GM18907 (cell line): ENCODE measurements around the gene ATL3.
"Not testable (repeated sequence)": the region's sequence is repeated elsewhere in the genome, so short reads cannot be mapped to it uniquely, and the experiment has no call there.

Experiments
- ATAC-seq: cut with Tn5 transposase; IDR thresholded peaks from one replicate; pipeline ENCODE4 v1.9.1; 2021; ENCODE audit warnings: mild to moderate bottlenecking, moderate library complexity; ENCODE audit not compliant: unreplicated experiment

Gene ATL3, protein sequence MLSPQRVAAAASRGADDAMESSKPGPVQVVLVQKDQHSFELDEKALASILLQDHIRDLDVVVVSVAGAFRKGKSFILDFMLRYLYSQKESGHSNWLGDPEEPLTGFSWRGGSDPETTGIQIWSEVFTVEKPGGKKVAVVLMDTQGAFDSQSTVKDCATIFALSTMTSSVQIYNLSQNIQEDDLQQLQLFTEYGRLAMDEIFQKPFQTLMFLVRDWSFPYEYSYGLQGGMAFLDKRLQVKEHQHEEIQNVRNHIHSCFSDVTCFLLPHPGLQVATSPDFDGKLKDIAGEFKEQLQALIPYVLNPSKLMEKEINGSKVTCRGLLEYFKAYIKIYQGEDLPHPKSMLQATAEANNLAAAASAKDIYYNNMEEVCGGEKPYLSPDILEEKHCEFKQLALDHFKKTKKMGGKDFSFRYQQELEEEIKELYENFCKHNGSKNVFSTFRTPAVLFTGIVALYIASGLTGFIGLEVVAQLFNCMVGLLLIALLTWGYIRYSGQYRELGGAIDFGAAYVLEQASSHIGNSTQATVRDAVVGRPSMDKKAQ

DNA sequence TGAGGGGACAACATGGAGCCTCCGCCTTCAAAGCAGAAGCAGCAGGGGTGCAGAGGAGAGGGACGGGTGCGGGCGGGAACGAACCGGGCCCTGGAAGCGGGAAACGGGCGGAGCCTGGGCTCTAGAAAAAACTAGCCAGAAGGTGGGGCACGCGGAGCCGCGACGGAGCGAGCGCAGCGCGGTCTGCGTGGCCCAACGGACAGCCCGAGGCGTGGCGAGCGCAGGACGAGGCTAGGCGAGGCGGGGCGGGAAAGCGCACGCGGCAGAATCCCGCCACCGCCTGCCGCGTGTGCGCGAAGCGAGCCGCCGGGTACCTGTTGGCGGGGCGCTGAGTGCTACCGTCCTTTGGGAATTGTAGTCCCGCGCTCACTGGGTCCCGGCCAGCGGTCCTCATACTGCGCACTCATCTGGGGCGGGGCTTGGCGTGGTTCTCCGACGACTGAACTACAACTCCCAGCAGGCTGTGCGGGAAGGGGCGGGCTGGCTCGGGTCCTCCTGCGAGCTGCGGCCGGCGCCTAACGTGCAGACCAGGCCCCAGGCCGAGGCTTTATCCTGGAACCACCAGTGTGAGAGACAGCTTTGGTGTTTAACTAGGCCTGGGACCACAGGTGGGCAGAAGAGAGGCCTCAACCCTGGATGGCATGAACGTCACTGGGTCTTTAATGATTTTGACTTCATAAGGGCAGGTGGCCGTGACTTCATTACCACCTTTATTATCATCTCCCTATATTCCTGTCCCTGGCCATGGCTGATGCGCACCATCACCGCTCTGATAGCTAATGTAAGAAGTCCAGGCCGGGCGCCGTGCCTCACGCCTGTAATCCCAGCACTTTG is at the start of gene ATL3:
ATL3 (minus strand) TSS at position 55 of the 834 bp plus-strand sequence; CDS start at position 14, 41 bp downstream.
- ATAC-seq, result peak; percentile 86

DNA sequence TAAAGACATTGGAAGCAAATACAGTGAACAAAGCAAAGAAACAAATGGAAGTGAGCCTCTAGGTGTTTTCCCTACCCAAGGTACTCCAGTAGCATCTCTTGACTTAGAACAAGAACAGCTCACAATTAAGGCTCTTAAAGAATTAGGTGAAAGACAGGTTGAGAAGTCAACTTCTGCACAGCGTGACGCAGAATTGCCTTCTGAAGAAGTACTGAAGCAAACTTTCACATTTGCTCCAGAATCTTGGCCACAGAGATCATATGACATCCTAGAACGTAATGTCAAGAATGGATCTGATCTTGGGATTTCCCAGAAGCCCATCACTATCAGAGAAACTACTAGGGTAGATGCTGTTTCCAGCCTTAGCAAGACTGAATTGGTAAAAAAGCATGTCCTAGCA is 49.4 kb upstream of the ATL3 start:
- no peak for ATAC-seq

DNA sequence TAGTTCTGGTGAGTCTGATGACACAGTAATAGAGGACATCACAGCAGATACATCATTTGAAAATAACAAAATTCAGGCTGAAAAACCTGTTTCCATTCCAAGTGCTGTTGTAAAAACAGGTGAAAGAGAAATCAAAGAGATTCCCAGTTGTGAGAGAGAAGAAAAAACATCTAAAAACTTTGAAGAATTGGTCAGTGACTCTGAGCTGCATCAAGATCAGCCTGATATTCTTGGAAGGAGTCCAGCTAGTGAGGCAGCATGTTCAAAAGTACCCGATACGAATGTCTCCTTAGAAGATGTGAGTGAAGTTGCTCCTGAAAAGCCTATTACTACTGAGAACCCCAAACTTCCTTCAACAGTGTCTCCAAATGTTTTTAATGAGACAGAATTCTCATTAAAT is 48.8 kb upstream of the ATL3 start:
- ATAC-seq, result no peak

DNA sequence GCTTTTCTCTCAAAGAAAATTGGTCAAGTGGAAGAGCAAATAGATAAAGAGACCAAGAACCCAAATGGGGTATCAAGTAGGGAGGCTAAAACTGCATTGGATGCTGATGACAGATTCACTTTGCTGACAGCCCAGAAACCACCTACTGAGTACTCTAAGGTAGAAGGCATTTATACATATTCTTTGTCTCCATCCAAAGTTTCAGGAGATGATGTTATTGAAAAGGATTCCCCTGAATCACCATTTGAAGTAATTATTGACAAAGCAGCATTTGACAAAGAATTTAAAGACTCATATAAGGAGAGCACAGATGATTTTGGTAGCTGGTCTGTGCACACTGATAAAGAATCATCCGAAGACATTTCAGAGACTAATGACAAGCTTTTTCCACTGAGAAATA is 47.8 kb upstream of the ATL3 start:
- ATAC-seq, result no peak

DNA sequence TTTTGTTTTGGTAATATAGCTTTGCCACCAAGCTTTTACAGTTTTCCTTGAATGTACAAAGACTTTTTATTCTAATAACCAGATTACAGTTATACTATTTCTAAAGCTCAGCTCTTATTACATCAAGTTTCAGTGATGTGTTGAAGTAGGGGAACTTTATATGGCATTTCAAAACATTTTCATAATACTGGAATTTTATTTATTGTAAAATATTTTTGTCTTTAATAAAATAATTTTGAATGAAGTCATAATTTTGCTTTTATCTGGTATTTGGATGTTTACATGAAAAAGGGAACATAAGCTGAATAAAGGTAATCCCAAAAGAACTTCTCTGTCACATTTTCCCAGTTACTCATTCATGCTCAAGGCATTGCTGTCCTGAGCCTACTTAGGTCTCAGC is 44.9 kb upstream of the ATL3 start:
- ATAC-seq, result no peak

DNA sequence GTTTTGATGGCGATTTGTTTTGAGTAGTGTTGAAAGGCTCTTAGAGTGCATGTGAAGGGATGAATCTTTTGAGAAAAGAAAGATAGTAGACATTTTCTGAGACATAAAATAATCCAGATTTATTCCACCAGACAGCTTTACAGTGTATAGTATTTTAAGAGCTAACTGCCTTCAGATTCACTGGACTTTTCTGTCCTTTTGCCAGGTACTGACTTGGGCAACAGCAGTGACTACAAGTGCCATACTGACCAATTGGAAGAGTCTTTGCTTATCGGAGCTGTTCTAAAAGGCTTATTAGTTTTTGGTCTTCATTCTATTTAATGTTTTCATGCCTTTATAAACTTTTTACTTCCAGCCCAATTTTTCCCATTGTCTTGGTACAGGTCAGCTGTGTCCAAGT is 42.6 kb upstream of the ATL3 start:
- ATAC-seq, result no peak

DNA sequence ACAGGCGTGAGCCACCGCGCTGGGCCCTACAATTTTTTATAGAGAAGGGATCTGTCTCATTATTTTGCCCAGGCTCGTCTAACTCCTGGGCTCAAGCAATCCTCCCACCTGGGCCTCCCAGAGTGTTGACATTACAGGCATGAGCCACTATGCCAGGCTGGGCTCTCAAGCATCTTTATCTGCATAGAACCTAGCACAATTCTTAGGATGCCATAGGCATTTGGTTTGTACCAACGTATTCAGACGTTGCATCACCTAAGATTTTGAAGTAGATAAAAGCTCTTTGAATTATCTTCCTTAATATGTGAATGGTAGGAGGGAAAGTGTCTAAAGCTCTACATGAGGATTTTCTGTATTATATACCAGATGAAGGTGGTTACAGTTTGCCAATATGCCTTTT is 40.7 kb upstream of the ATL3 start:
- ATAC-seq, result no peak

DNA sequence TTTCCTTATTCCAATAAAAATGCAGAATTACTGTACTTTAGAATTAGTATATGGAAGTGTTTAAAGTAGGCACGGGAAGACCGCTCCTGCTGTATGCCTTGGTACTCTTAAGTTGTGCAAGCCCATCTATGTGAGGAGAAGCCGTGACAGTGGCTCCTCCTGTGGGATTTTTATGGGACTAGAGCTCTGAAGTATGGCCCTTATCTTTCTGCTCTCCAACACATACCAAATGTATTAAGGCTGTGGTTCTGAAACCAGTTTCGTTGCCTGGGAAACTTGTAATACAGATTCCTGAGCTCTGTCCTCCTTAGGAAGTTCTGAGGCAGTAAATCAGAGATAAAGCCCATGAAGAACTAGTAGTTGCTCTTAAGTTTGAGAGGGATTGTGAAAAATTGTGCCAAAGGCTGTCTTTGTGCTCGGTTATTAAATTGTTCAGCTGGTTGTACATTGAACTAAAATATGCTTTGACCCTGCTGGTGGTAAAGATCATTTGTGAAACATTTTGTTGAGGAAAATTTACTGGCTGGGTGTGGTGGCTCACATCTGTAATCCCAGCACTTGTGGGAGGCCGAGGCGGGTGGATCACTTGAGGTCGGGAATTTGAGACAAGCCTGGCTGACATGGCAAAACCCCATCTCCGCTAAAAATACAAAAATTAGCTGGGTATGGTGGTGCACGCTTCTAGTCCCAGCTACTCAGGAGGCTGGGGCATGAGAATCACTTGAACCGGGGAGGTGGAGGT is 39.5 kb upstream of the ATL3 start:
- no peak for ATAC-seq

DNA sequence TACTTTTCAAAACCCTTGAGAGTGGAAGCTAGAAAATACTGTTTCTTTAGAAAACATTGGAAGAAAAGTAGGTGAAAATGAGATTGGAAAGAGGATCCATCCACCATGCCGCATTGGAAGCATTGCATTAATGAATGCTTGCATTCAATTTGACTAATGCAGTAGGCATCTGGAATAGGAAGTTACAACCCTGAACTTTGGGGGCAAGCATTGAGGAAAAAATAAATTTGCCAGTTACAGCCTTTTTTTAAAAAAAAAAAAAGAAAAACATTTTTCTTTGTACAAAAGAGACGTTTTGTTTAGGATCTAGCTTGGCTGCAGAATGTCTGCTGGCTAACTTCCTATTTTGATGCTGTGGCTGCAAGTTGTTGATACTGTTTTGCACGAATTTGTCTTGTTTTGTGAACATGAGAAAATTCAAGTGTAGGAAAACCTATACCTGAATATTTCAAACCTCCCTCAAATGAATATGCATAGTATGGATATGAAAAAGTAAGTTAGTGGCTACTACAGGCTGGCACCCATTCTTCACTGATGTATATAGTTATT is 38.2 kb upstream of the ATL3 start:
- no peak for ATAC-seq

DNA sequence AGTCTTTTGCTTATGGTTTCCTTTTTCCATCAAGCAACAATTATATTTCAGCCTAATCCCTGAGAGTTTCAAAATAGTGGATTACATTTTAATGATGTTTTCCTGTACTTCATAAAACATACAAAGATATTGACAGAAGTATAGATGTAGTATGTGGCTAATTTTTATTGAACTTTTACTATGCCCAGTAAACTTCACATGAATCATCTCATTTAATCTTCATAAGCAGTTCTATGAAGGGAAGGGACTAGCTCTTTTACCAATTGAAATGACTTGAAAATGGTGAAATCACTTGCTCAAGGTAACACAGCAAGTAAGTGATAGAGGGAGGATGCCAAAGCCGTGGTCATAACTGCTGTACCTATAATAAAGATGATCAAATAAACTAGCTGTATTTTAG is 37.6 kb upstream of the ATL3 start:
- ATAC-seq, result no peak

DNA sequence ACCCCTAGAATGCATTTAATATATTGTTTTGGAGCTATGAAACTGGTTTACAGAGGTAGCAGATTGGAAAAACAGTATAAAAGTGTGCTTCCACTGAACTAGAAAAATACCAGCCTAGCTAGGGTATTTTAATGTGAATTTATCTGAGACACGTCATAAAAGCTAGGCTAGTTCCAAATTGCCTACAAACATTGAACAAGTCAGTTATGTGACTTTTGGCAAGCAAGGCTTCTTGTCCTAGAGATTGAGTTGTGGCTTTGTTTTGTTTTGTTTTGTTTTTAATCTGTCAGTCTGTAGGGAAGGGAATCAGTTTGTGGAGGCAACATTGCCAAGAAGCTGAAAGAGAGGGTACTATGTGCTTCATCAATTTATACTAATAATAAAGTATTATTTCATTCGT is 34.4 kb upstream of the ATL3 start:
- ATAC-seq, result no peak

DNA sequence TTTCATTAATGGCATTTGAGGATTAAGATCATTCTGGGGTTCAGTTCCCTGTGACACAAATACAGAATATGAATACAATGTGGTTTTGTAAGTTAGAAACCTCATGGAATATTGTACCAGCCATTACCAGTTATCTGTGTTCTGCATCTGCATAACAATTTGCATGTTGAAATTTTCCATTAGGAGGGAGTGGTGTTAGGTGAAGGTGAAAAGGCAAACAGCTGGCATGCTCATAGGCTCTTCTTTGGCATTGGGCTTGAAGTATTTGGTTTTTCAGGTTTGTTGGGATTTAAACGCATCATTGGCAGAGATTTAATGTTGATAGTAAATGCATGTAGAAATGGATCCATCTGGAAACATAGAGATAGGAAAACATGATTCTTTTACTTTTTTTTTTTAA is 28.7 kb upstream of the ATL3 start:
- ATAC-seq, result no peak

DNA sequence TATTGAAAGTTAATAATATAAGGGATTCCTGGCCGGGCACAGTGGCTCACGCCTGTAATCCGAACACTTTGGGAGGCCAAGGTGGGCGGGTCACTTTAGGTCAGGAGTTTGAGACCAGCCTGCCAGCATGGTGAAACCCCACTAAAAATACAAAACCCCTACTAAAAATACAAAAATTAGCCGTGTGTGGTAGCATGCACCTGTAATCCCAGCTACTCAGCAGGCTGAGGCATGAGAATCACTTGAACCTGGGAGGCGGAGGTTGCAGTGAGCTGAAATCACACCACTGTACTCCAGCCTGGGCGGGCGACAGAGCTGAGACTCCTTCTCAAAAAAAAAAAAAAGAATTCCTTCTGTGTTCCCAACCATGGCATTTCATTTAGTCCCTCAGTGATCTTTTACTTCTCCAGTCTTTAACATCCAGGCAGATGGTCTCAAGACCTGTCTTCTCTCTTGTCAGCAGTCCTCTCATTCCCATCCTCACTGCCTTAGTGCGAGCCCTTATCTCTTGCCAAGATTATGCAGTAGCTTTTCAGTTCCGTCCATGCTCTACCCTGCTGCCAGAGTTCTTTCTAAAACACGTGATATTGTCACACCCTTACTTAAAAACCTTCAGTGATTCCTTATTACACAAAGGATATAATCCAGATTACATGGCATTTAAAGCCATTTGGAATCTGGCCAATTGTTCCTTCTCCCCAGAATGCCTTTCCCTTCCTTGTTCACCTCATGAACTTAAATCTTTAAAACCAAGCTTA is 28.0 kb upstream of the ATL3 start:
- ATAC-seq, result no peak

DNA sequence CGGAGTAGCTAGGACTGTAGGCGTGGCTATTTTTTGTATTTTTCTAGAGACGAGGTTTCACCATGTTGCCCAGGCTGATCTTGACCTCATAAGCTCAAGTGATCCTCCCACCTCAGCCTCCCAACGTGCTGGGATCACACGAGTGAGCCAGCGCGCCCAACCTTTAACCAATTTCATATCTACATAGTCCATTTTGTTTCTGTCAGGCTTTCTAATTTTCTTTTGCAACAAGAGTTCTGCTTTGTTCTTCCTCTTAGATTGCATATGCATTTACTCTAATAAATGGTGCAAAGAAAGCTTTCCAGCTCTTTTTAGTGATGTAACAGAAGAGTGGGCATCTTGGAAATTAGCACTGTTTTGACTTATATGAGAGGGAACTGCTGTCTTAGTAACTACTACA is 23.4 kb upstream of the ATL3 start:
- no peak for ATAC-seq

DNA sequence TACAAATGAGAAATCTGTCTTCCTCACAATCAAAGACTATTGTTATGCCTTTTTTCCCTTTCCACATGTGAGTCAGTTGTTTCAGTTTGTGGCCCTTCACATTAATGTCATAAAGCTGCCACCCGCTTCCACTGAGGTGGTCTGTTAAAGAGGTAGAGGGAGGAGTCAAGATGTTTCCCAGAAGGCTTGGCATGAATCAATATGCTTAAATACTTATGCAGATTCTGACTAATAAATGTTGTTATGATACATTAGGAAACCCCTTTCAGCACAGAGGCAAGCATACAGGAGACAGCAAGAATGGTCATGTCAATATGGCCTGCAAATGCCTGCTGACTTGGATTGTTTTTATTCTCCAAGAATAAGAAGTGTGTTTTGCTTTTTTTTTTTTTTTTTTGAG is 16.7 kb upstream of the ATL3 start:
- ATAC-seq, result no peak

DNA sequence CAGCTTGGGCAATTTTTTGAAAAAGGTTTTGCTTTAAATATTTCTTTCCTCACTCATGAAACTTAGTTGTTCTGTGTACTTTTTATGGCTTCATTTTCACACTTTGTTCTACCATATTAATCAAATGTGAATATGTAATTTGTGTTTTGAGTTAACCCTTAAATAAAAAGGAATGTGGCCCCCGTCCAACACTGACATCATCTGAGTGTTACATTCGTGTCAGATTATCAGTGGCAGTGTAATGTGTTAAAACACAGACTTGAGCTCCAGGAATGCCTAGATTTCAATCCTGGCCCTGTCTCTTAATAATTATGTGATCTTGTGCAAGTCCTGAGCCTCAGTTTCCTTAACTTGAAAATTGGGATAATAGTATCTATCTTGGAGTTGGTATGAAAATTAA is 15.8 kb upstream of the ATL3 start:
- ATAC-seq, result no peak

DNA sequence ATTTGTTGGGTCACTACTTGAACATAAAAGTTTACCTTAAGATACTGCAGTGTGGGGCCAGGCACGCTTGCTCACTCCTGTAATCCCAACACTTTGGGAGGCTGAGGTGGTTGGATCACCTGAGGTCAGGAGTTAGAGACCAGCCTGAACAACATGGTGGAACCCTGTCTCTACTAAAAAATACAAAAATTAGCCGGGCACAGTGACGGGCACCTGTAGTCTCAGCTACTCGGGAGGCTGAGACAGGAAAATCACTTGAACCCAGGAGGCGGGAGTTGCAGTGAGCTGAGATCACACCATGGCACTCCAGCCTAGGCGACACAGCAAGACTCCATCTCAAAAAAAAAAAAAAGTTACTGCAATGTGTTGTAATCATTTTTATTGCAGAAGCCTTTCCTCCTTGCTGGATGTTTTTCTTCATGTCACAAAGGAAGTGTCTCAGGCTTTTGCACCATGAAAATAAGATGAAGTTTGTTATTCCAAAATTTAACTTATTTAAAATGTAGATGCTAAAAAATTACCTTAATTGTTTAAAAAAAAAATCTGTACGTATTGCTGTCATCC is 14.1 kb upstream of the ATL3 start:
- ATAC-seq, result not testable (repeated sequence)

DNA sequence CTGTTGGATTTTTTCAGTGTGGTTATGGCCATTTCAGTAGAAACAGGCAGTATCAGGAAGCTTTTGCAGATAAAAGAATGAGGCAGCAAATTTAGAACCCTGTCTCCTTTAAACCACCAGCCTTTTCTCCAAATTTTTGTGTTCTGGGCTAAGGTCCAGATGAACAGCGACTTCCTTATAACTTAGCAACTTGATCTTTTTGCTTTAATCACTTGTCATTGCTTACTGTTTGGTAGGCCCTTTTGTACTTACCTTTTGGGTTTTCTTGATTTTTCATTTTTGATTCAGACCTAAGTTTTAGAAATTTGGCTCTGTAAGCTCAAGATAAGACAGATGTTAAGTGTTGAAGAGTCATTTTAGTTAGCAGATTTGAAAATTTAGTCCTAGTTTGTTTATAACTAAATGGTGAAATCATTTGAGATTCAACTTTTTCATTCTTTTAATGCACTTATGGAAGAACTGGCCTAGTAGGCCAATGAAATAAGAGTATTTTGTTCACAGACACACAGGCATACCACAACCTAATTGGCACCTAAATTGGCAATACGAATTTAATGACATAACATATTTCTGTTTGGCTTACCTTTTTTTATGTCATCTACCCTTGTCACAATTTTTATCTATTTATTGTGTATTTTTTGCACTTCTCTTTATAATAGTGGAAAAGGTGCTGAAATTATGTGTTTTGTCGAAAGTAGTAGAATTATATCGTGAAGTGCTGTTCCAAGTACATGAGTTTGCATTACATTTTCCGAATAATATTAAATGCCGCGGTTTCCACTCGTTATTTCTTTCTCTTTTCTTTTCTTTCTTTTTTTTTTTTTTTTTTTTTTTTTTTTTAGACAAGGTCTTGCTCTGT is 12.2 kb upstream of the ATL3 start:
- ATAC-seq, result no peak
